IPS DF 4.7 (cell line): Measurements from ENCODE around the gene MDFI.

Experiments used
- DNase-seq: peaks from one replicate; pipeline ENCODE4 v3.0.0-alpha.2; 2013; ENCODE audit warnings: low spot score; ENCODE audit errors: extremely low read depth

MDFI gene

GRCh38 chr6:41633056-41633634 lies 5.1 kb upstream of the MDFI start:
- DNase-seq: no peak

DNA sequence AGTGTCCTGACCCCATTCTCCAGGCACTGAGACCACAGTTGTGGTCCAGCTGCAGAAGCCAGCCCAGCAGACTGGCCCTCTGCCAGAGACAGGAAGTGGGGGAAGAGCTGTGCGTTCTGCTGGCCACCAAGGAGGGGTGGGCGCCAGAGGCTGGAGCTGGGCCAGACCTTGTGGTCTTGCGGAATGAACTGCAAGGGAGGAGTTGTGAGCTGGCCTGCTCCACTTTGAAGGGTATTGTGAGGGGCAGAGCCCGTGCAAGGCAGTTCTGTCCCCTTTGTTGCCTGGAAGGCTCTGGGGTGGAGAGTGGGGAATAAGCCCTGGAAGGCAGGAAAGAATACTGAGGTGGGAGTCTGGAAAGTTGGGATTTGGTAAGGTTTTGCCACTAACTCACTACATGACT lies 3.6 kb upstream of the MDFI start:
- DNase-seq: no peak

- no peak for DNase-seq
Observed at GRCh38 chr6:41635365-41635764, 2.9 kb upstream of the MDFI start.

- DNase-seq: no peak
Observed at GRCh38 chr6:41636833-41637193, 1.5 kb upstream of the MDFI start.

GRCh38 chr6:41637194-41638001 lies 870 bp upstream of the MDFI start:
- DNase-seq: no peak

DNA sequence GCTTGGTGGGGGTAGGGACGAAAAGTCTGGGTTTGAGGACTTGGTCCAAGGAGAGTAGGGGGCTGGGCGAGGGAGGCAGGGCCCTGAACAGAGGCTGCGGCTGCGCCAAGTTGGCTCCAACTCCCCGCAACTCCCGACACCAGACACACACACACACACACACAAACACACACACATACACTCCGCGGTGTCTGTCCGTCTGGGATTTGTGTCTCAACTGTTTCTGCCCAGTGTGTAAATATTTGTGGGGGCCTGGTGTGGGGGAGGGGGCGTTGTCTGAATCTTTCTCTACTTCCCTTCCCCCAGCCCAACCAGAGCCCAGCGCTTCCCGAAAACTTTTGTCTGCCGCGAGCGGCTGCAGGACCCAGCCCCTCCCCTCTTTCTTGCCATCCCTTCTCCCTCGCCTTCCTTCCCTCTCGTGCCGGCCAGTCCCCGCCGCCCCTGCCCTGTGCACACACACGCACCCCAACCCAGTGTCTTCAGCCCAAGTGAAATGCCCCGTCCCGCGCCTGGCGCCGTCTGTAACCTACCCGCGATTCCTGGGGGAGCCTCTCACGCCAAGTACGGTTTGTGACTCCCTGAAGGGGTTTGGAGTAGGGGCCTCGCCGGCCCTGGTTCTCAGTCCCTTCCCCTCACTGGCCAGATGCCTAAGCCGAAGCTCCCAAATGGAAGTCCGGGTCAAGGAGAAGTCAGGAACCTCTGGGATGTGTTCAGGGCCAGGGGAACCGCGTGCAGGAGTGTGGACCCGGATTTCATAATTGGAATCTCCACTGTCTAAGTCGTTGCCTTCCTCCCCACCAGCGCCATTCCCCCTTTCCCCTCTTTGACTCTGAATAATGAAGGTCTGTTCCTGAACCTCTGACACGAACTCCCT lies 904 bp downstream of the MDFI start:
- DNase-seq: no peak

- no peak for DNase-seq
Observed at GRCh38 chr6:41639809-41640371, 1.6 kb downstream of the MDFI start.

GRCh38 chr6:41640426-41640825 lies 2.2 kb downstream of the MDFI start:
- DNase-seq: no peak

DNA sequence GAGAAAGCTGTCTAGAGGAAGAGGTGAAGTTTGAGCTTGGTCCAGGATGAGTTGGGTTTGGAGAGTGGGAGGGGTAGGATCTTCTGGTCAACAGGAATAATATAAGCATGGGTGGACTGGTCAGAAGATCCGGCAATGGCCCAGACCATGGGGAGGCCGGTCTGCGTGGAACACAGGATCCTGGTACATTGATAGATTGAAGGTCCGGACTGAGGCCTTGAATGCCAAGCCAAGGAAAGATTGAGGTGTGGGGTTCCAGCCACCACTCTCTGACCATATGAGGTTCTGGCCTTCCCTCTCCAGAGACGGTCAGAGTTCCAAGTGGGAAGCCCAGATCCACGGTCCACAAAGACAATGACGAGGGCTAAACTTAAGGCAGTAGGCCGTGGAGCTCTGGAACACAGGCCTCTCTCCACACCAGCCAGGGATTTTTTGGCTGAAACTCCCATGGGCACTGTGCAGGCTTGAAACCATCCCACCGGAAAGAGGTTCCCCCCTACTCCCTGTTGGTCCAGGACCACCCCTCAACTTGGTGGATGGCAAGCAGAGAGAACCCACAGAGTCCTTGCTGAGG lies 3.2 kb downstream of the MDFI start:
- no peak for DNase-seq

GRCh38 chr6:41642090-41642959 lies 4.1 kb downstream of the MDFI start:
- DNase-seq: no peak

- DNase-seq: no peak
Observed at GRCh38 chr6:41642960-41643898, 5.0 kb downstream of the MDFI start.

DNA sequence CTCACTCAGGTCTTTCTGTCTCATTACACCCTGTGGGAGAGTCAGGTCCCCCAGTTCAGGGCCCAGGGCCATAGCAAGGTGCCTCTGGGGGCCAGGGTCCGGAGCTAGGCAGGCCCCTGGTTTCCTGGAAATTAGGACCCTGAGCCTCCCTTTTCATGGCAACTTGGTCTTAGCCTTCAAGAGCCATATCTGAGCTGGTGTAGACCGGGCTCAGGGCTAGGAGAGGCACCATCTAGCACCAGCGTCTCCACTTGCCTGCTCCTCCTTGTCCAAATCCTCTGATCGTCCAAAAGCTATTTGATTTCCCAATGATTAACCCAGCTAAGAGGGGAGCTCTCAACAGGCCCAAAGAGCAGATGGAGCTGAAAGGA lies 5.6 kb downstream of the MDFI start:
- no peak for DNase-seq

DNA sequence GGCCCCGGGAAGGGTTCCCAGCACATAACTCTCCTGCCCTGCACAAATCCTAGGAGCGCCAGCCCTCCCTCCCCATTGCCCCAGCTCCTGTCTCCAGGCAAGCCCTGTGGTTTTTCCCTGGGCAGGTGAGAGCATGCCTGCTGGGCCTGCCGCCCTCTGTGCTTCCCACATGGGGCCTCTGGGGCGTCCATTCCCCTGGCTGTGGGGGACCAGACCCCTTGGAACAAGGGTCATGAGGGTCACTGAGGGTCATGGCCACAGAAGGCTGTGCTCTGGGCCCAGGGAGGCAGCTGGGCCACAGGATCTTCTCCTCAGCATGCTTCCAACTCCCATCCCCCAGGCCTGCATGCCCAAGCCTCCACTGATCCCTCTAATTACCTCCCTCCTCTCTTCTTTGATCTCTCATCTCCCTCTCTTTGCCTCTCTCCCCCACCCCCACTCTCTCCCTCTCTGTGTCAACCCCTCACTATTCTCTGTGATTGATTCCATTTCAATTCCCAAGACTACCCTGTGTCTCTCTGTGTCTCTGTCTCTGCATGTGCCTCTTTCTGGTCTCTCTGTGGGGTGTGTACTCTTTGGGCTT lies 6.1 kb downstream of the MDFI start:
- DNase-seq: no peak

- DNase-seq: no peak
Observed at GRCh38 chr6:41645007-41645618, 6.8 kb downstream of the MDFI start.

- DNase-seq: no peak
Observed at GRCh38 chr6:41646026-41646795, 7.9 kb downstream of the MDFI start.

DNA sequence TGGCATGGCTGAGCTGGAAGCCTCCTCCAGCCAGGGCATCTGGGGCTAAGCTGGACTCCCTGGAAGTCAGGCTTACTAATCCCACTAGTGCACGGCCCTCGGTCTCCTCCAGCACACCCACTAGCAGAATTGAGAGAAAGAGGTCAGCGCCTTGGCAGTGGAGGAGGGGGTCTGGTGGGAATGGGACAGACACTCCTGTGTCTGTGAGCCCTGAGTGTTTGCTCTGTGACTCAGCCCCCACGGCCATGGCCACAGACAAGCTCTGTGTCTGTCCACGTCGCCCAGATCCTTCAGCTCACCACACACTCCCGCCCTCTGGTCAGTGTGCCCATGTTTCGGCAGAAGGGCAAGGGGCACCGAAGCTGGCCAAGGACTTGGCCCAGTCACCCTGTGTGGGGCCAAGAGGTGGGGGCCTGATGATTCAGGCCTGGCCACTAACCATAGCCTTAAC lies 8.8 kb downstream of the MDFI start:
- DNase-seq: no peak

DNA sequence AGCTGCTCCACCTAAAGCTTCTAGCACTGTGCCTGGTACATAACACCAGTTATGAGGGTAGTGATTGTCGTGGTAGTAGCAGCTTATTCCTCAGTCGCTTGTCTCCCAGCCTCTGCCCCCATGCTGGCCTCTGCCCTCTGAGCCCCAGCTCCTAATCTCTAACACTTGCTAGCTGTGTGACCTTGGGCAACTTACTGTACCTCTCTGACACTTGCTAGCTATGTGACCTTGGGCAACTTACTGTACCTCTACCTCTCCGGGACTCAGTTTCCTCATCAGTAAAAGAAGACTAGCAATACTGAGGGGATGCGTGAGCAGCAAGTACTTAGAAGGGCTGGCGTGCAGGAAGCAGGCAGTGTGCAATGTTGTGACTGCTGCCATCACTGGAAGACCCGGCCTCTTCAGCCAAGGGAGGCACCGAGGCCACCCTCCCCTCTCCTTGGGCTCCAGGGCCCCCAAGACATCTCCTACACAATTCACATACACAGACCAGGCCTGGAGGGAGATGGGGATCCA lies 9.9 kb downstream of the MDFI start:
- DNase-seq: no peak

- DNase-seq: no peak
Observed at GRCh38 chr6:41648921-41649320, 10.7 kb downstream of the MDFI start.
